ENCODE data around the gene TC2N. TPM values are rescaled to one million over a fixed set of nuclear protein-coding genes. Genes with fewer than 3 reads are reported as not detected.

Gene TC2N
- total and polyA plus RNA-seq, 9 of the 15 experiments (the other 6 are each of a cell fraction or from before 2014, with no cell fraction given): 2.0 to 12.5 (median 7.3) TPM

DNA sequence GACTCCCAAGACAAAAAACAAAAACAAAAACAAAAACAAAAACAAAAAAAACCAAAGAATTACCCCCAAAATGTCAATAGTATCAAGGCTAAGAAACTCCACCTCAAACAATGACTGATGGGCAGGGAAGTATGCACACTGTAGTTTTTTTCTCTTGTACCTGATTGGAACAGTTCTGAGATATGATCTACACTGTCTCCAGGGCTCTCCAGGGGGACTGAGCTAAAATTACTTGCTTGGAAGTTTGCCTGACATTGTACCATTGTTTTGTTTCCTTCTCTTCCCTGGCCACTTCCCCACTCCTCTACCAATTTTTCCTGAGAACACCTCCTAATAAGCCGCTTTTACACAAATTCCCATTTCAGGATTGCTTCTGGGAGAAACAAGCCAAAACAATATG lies 113.2 kb downstream of the TC2N start:
- H3K4me2 ChIP-seq (ENCODE audit: insufficient read depth, low read length): no peak overlapping the region
- ChIA-PET POLR2A (no interaction called here), CTCF (ENCODE audit: low intra/inter-chr PET ratio) (no interaction called here)
- no peaks in the 10 kb centered on the region for H3K9me3 ChIP-seq (replicated peaks; ENCODE audit: control insufficient read depth, insufficient read depth, low read depth, low read length)
- no peaks in the 10 kb centered on the region for H3K79me2 ChIP-seq (ENCODE audit: control insufficient read depth, insufficient read depth, low read length)
- 33% methylated on average over 1 of the region's 1 CpG for WGBS (ENCODE audit: insufficient coverage, low coverage, missing lambda C conversion rate)
- H3K9ac ChIP-seq (ENCODE audit: insufficient read depth in 1 of 2, low read depth in 2 of 2, low read length in 2 of 2): no peak overlapping the region
- H3K9me1 ChIP-seq (ENCODE audit: control insufficient read depth, insufficient read depth, low read length): no peaks in the 10 kb centered on the region
- no peak overlapping the region for H3K27ac ChIP-seq (ENCODE audit: extremely low read depth, low read depth, low read length)
- H2AFZ ChIP-seq (ENCODE audit: low read depth, low read length): no peak overlapping the region
- intact Hi-C loops (cut with micrococcal nuclease) (no loop called here), in situ Hi-C loops (cut with MboI) (no loop called here)
- FAIRE-seq (no peak), DNase-seq (ENCODE audit: extremely low read depth in 1 of 4, low spot score in 3 of 4) (no peak), ATAC-seq (no peak)
- TF ChIP-seq KAT7 (CRISPR knock-in tag; IDR thresholded peaks at IDR 0.05; ENCODE audit: borderline replicate concordance) (no peak), ZNF263 (CRISPR knock-in tag; IDR thresholded peaks at IDR 0.05; ENCODE audit: borderline replicate concordance) (no peak), HNRNPH1 (optimal IDR thresholded peaks at IDR 0.05; ENCODE audit: low read depth, low read length) (no peak), KAT8 (IDR thresholded peaks at IDR 0.05; ENCODE audit: low read depth) (no peak), ZNF76 (CRISPR knock-in tag; IDR thresholded peaks at IDR 0.05; ENCODE audit: borderline replicate concordance) (no peak), SMC3 (conservative IDR thresholded peaks at IDR 0.05; ENCODE audit: insufficient read depth, low read depth, low read length) (no peak), ZNF830 (CRISPR knock-in tag; IDR thresholded peaks at IDR 0.05) (no peak), PHF8 (IDR thresholded peaks at IDR 0.05; ENCODE audit: borderline replicate concordance, low read length) (no peak)
- no peaks in the 10 kb centered on the region for H3K36me3 ChIP-seq (ENCODE audit: control insufficient read depth, insufficient read depth, low read length)
- no peaks in the 10 kb centered on the region; a peak in 1 of 5 replicates for H3K4me1 ChIP-seq (replicated peaks in 1 of 2; ENCODE audit: control insufficient read depth in 2 of 2, insufficient read depth in 2 of 2, low read length in 2 of 2)
- no peaks in the 10 kb centered on the region for H3K27me3 ChIP-seq (ENCODE audit: control insufficient read depth in 2 of 2, insufficient read depth in 2 of 2, low read length in 2 of 2)
- no TSS peak for BruUV-seq (replicated peaks)
- no peak overlapping the region for H3K4me3 ChIP-seq
- H4K20me1 ChIP-seq (replicated peaks; ENCODE audit: control insufficient read depth, insufficient read depth, low read length): no peaks in the 10 kb centered on the region
